ENCODE data around the gene DSC3.

DNA sequence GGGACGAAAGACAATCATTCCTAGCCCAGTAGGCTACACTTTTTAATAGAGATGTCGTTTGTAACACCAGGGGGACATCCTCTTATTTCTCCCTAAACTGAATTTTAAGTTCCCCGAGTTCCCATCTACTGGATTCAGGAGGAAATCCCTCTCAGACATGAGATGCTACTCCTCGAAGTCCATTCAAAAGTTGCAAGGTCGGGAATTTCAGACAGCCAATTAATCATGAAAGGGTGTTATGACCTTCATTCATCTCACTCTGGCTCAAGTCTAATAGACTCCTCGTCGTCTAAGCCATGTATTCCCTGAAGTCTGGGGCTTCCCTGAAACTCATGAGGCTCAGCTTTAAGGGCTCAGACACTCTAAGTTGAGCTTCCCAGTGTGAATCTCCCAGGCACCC is 1.2 kb upstream of the DSC3 start:
- TF ChIP-seq, protein P1, sequence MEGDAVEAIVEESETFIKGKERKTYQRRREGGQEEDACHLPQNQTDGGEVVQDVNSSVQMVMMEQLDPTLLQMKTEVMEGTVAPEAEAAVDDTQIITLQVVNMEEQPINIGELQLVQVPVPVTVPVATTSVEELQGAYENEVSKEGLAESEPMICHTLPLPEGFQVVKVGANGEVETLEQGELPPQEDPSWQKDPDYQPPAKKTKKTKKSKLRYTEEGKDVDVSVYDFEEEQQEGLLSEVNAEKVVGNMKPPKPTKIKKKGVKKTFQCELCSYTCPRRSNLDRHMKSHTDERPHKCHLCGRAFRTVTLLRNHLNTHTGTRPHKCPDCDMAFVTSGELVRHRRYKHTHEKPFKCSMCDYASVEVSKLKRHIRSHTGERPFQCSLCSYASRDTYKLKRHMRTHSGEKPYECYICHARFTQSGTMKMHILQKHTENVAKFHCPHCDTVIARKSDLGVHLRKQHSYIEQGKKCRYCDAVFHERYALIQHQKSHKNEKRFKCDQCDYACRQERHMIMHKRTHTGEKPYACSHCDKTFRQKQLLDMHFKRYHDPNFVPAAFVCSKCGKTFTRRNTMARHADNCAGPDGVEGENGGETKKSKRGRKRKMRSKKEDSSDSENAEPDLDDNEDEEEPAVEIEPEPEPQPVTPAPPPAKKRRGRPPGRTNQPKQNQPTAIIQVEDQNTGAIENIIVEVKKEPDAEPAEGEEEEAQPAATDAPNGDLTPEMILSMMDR (IDR thresholded peaks at IDR 0.05): no peak
- no peak for TF ChIP-seq POLR2A (IDR thresholded peaks at IDR 0.05)
